Measurements from ENCODE around the gene RAB34.
A peak's percentile ranks its signal among the peaks of the same experiment; 100 is the strongest.

RAB34 gene, protein sequence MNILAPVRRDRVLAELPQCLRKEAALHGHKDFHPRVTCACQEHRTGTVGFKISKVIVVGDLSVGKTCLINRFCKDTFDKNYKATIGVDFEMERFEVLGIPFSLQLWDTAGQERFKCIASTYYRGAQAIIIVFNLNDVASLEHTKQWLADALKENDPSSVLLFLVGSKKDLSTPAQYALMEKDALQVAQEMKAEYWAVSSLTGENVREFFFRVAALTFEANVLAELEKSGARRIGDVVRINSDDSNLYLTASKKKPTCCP

DNA sequence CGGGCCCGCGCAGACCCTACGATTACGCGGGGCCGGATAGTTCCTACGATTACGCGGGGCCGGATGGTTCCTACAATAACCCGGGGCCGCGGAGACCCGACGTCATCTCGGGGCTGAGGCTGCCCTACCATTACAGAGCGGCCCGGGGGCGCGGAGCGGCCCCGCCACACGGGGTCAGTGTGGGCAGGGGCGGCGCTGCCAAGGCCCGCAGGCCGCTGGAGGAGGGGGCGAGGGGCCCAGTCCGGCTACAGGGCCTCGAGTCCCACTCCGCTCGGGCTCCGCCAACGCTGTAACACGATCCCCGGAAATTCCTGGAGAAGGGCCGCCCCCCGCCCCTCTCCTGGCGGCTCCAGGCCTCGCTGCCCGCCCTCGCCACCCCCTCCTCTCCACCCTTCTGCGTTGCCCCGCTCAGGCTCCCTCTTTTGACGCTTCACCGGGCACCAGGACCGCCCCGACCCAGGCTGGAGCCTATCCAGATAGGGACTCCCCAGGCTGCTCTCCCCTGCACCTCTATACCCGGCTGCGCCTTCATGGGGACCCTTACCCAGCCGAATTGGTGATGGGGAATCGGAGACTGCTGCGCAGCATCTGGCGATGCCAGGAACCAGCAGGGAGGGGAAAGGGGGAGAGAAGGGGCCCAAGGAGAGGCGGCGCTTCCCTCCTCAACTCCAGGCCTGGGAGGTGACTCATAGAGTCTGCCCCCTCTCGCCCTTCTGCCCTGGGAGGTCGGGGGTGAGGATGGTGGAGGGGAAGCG lies at the start of gene RAB34:
Gene RAB34 (minus strand): TSS at position 291 of the 755 bp plus-strand sequence. CDS start 602 bp downstream, outside the sequence.
- Histone ChIP-seq H3K4me1 (ENCODE audit: insufficient read depth, low read length, poor library complexity, severe bottlenecking) (peaks cover 21% of the 10 kb centered on the region), H3K79me2 (ENCODE audit: insufficient read depth, low read length) (peaks cover 30% of the 10 kb centered on the region), H3K9me2 (replicated peaks; ENCODE audit: low read depth, low read length) (no peaks in the 10 kb centered on the region), H3F3A (ENCODE audit: low read depth) (no peaks in the 10 kb centered on the region), H3K36me3 (ENCODE audit: insufficient read depth, low read length) (peaks cover 21% of the 10 kb centered on the region; the same call in 1 of the 2 replicates), H4K20me1 (ENCODE audit: insufficient read depth, low read length, poor library complexity, severe bottlenecking) (peaks cover 28% of the 10 kb centered on the region), H3K4me3 (ENCODE audit: low read length, poor library complexity, severe bottlenecking) (no peak within 1 kb of the TSS), H2AFZ (ENCODE audit: low read length) (no peak within 1 kb of the TSS), H3K9me3 (ENCODE audit: insufficient read depth, low read depth, low read length) (no peaks in the 10 kb centered on the region), H3K27me3 (ENCODE audit: insufficient read depth, low read length, poor library complexity, severe bottlenecking) (peaks cover 6% of the 10 kb centered on the region), H3K9ac (ENCODE audit: low read depth, low read length, poor library complexity, severe bottlenecking) (no peak within 1 kb of the TSS), H3K4me2 (ENCODE audit: low read depth, low read length, poor library complexity, severe bottlenecking) (no peak within 1 kb of the TSS)
- TF ChIP-seq, protein P1, sequence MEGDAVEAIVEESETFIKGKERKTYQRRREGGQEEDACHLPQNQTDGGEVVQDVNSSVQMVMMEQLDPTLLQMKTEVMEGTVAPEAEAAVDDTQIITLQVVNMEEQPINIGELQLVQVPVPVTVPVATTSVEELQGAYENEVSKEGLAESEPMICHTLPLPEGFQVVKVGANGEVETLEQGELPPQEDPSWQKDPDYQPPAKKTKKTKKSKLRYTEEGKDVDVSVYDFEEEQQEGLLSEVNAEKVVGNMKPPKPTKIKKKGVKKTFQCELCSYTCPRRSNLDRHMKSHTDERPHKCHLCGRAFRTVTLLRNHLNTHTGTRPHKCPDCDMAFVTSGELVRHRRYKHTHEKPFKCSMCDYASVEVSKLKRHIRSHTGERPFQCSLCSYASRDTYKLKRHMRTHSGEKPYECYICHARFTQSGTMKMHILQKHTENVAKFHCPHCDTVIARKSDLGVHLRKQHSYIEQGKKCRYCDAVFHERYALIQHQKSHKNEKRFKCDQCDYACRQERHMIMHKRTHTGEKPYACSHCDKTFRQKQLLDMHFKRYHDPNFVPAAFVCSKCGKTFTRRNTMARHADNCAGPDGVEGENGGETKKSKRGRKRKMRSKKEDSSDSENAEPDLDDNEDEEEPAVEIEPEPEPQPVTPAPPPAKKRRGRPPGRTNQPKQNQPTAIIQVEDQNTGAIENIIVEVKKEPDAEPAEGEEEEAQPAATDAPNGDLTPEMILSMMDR (conservative IDR thresholded peaks at IDR 0.05; ENCODE audit: low read length): no peak
- no peak for TF ChIP-seq EZH2phosphoT487 (IDR thresholded peaks at IDR 0.05; ENCODE audit: borderline replicate concordance)

DNA sequence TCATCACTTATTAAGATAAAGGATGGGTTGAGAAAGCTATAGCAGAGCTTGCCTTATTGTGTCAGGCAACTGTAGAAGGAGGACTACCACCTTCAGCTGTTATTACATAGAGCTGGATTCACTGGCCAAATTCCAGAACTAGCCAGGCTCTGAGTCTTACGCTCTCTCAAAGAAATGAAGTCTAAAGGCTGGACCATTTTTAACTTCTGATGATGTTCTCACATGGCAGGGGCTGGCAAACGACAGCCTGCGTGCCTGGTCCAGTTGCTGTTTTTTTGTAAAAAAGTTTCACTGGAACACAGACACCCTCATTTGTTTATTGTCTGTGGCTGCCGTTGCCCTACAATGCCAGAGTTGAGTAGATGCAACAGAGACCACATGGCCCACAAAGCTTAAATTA lies 47.4 kb upstream of the RAB34 start:
- Histone ChIP-seq H3K4me1 (ENCODE audit: insufficient read depth, low read length, poor library complexity, severe bottlenecking) (no peaks in the 10 kb centered on the region), H3K4me3 (ENCODE audit: low read length, poor library complexity, severe bottlenecking) (no peak overlapping the region), H4K20me1 (ENCODE audit: insufficient read depth, low read length, poor library complexity, severe bottlenecking) (peaks cover 6% of the 10 kb centered on the region), H3K9me2 (replicated peaks; ENCODE audit: low read depth, low read length) (no peaks in the 10 kb centered on the region), H3K9me3 (ENCODE audit: insufficient read depth, low read depth, low read length) (no peaks in the 10 kb centered on the region), H3K79me2 (ENCODE audit: insufficient read depth, low read length) (peaks cover 6% of the 10 kb centered on the region; the same call in 1 of the 2 replicates), H2AFZ (ENCODE audit: low read length) (no peak overlapping the region), H3K9ac (ENCODE audit: low read depth, low read length, poor library complexity, severe bottlenecking) (no peak overlapping the region), H3K36me3 (ENCODE audit: insufficient read depth, low read length) (peaks cover 46% of the 10 kb centered on the region; the same call in 1 of the 2 replicates), H3K27me3 (ENCODE audit: insufficient read depth, low read length, poor library complexity, severe bottlenecking) (no peaks in the 10 kb centered on the region), H3F3A (ENCODE audit: low read depth) (no peaks in the 10 kb centered on the region), H3K4me2 (ENCODE audit: low read depth, low read length, poor library complexity, severe bottlenecking) (no peak overlapping the region)
- no peak for TF ChIP-seq EZH2phosphoT487 (IDR thresholded peaks at IDR 0.05; ENCODE audit: borderline replicate concordance)
- TF ChIP-seq, protein P1 (conservative IDR thresholded peaks at IDR 0.05; ENCODE audit: low read length): no peak

DNA sequence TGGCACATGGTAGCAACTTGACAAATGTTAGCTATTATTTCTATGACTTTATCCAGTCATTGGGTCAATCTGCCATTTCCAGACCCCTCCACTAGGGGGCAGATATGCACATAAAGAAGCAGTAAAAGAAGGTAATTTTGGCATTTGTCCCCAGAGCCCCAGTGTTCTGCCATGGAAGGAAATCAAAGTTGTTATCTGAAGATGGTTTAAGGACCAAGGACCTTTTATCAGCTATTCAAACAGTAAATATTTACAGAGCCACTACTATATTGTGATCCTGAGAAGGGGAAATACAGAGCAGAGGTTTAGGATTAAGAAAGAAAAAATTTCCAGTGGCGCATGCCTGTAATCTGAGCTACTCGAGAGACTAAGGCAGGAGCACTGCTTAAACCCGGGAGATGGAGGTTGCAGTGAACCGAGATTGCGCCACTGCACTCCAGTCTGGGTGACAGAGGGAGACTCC lies 46.2 kb upstream of the RAB34 start:
- Histone ChIP-seq H3K79me2 (ENCODE audit: insufficient read depth, low read length) (0 out of 2 replicates have a peak, but pooled peaks cover 3% of the 10 kb centered on the region), H3F3A (ENCODE audit: low read depth) (no peaks in the 10 kb centered on the region), H3K27me3 (ENCODE audit: insufficient read depth, low read length, poor library complexity, severe bottlenecking) (no peaks in the 10 kb centered on the region), H4K20me1 (ENCODE audit: insufficient read depth, low read length, poor library complexity, severe bottlenecking) (peaks cover 6% of the 10 kb centered on the region), H3K9ac (ENCODE audit: low read depth, low read length, poor library complexity, severe bottlenecking) (no peak overlapping the region), H3K4me3 (ENCODE audit: low read length, poor library complexity, severe bottlenecking) (no peak overlapping the region), H3K4me2 (ENCODE audit: low read depth, low read length, poor library complexity, severe bottlenecking) (no peak overlapping the region), H3K4me1 (ENCODE audit: insufficient read depth, low read length, poor library complexity, severe bottlenecking) (no peaks in the 10 kb centered on the region), H3K36me3 (ENCODE audit: insufficient read depth, low read length) (peaks cover 58% of the 10 kb centered on the region; the same call in 1 of the 2 replicates), H3K9me3 (ENCODE audit: insufficient read depth, low read depth, low read length) (no peaks in the 10 kb centered on the region), H3K9me2 (replicated peaks; ENCODE audit: low read depth, low read length) (no peaks in the 10 kb centered on the region), H2AFZ (ENCODE audit: low read length) (no peak overlapping the region)
- TF ChIP-seq EZH2phosphoT487 (IDR thresholded peaks at IDR 0.05; ENCODE audit: borderline replicate concordance): no peak
- TF ChIP-seq, protein P1 (conservative IDR thresholded peaks at IDR 0.05; ENCODE audit: low read length): peak; percentile 93
